Measurements from ENCODE around the gene WIPF3. TPM values are rescaled to one million over a fixed set of nuclear protein-coding genes. Genes with fewer than 3 reads are reported as not detected.

WIPF3 gene
- total RNA-seq, 1 experiment from 2014 or later = not detected

DNA sequence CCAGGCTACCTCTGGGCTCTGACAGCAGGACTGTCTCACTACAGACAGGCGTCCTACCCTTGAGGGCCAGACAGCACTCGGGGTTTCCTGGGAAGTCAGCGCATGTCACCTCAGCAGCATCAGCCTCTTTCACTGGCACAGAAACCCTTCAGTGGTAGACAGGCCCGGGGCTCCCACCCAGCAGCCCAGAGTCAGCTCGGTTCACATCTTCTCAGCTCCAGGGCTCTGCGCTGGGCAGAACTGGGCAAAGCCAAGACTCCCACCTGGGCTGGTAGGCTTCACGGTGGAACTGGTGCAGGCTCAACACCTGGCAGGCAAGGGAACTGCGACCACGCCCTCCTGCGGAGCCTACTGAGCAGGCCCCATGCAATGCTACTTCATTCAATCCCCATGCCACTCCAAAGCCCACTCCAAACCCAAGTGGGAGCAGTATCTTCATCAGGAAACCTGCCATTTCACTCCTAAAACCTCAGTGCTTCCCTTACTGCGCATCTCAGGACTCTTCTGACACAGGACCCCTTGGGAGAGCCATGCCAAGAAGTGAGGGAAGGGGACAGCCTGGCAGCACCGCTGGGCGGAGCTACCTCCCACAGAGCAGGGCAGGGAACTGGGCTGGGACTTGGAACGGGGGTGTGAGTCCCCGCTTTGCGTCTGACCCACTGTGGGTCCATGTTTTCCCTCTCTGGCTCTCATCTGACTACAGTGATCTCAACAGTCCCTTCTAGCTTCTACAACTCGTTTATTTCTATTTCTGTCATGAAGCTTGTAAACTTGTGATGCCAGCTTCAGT is 122.9 kb downstream of the WIPF3 start:
- CTCF ChIA-PET = interaction anchor here (0.6 to 4.3 kb wide), 4 partner anchors 8 to 740 kb away, joined by 3 to 34 read pairs (median 3); no protein-coding TSS in a partner anchor
- Mint-ChIP-seq H3K27me3 (ENCODE audit: insufficient read depth, unreplicated experiment) (no peaks in the 10 kb centered on the region), H3K9me3 (ENCODE audit: unreplicated experiment) (no peaks in the 10 kb centered on the region), H3K36me3 (ENCODE audit: insufficient read depth, unreplicated experiment) (peaks cover 15% of the 10 kb centered on the region), H3K27ac (ENCODE audit: low read depth, unreplicated experiment) (no peak overlapping the region), H3K4me1 (ENCODE audit: insufficient read depth, unreplicated experiment) (peaks cover 5% of the 10 kb centered on the region), H3K4me3 (ENCODE audit: unreplicated experiment) (no peak overlapping the region)
- TF ChIP-seq, protein P1, sequence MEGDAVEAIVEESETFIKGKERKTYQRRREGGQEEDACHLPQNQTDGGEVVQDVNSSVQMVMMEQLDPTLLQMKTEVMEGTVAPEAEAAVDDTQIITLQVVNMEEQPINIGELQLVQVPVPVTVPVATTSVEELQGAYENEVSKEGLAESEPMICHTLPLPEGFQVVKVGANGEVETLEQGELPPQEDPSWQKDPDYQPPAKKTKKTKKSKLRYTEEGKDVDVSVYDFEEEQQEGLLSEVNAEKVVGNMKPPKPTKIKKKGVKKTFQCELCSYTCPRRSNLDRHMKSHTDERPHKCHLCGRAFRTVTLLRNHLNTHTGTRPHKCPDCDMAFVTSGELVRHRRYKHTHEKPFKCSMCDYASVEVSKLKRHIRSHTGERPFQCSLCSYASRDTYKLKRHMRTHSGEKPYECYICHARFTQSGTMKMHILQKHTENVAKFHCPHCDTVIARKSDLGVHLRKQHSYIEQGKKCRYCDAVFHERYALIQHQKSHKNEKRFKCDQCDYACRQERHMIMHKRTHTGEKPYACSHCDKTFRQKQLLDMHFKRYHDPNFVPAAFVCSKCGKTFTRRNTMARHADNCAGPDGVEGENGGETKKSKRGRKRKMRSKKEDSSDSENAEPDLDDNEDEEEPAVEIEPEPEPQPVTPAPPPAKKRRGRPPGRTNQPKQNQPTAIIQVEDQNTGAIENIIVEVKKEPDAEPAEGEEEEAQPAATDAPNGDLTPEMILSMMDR (IDR thresholded peaks at IDR 0.05; ENCODE audit: unreplicated experiment) = no peak
- BruUV-seq (replicated peaks) = no TSS peak
- intact Hi-C loops (cut with micrococcal nuclease) = no loop called here
- POLR2A ChIA-PET = interaction anchor here (0.6 to 0.9 kb wide), 2 partner anchors 8 to 343 kb away, joined by 3 to 5 read pairs; no protein-coding TSS in a partner anchor
- DNase-seq (ENCODE audit: unreplicated experiment) = no peak

DNA sequence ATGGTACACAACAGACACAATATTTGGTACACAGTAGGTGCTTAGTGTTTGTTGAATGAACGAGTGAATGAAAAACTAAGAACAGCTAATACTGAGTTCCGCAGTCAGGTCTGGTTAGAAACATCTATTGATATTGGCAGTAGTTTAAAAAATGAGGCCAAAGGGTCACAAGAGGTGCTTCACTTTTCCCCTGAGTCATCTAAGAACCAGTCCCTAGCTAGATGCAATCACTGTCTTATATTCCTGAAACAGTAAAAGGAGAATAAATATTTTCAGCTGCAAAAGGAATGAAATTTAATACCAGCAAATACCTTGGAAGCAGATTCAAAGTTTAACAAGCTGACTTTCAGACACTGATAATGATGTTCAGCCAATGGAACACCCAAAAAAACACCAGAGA is 128.8 kb downstream of the WIPF3 start:
- no TSS peak for BruUV-seq (replicated peaks)
- intact Hi-C loops (cut with micrococcal nuclease) = no loop called here
- Mint-ChIP-seq H3K4me1 (ENCODE audit: insufficient read depth, unreplicated experiment) (peaks cover 5% of the 10 kb centered on the region), H3K9me3 (ENCODE audit: unreplicated experiment) (no peaks in the 10 kb centered on the region), H3K27ac (ENCODE audit: low read depth, unreplicated experiment) (no peak overlapping the region), H3K36me3 (ENCODE audit: insufficient read depth, unreplicated experiment) (peaks cover 23% of the 10 kb centered on the region), H3K27me3 (ENCODE audit: insufficient read depth, unreplicated experiment) (no peaks in the 10 kb centered on the region), H3K4me3 (ENCODE audit: unreplicated experiment) (no peak overlapping the region)
- TF ChIP-seq, protein P1 (IDR thresholded peaks at IDR 0.05; ENCODE audit: unreplicated experiment) = no peak
- peak; percentile 15 for DNase-seq (ENCODE audit: unreplicated experiment)
- CTCF ChIA-PET = interaction anchor here (0.7 to 2.5 kb wide), 2 partner anchors 14 to 245 kb away, joined by 3 to 13 read pairs; no protein-coding TSS in a partner anchor
- POLR2A ChIA-PET = no interaction called here

DNA sequence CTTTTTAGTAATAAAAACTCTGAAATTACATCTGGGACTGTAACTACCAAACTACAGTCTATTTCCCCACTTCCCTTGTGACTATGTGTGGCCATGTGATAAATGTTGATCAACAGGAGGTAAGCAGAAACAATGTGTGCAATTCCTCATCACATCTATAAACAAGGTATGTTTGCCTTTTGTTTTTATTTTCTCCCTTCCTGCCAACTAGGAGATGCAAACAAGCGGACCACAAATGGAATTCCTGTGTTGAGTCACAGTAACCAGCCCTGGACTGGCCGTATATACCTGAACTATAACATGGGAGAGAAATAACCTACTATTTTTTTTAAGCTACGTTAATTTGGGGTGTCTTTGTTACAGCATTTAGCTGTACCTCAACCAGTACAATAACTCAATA is 130.8 kb downstream of the WIPF3 start:
- Mint-ChIP-seq H3K27ac (ENCODE audit: low read depth, unreplicated experiment) (no peak overlapping the region), H3K9me3 (ENCODE audit: unreplicated experiment) (no peaks in the 10 kb centered on the region), H3K27me3 (ENCODE audit: insufficient read depth, unreplicated experiment) (no peaks in the 10 kb centered on the region), H3K36me3 (ENCODE audit: insufficient read depth, unreplicated experiment) (peaks cover 31% of the 10 kb centered on the region), H3K4me1 (ENCODE audit: insufficient read depth, unreplicated experiment) (peaks cover under 1% of the 10 kb centered on the region), H3K4me3 (ENCODE audit: unreplicated experiment) (no peak overlapping the region)
- ChIA-PET POLR2A (no interaction called here), CTCF (interaction anchor here (0.6 to 1.8 kb wide), 2 partner anchors 16 to 32 kb away, joined by 3 to 4 read pairs; no protein-coding TSS in a partner anchor)
- BruUV-seq (replicated peaks) = no TSS peak
- no peak for DNase-seq (ENCODE audit: unreplicated experiment)
- TF ChIP-seq, protein P1 (IDR thresholded peaks at IDR 0.05; ENCODE audit: unreplicated experiment) = no peak
- intact Hi-C loops (cut with micrococcal nuclease) = no loop called here

DNA sequence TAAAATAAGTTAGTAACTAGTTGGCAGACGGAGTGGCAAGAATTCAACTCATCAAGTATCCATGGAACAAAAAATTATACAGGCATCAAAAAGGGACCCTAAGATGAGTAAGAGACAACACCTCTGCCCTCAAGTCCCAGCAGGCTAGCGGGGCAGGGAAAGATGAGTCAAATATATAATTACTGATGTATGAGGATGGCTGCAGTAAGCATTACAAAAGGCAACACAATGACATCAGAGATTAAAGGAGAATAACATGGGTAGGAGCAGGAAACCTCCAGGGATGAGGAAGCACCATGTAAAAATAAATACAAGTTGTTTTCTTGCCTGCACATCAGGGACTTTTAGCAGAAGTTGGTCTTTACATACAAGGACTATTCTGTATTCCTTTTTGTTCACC is 133.9 kb downstream of the WIPF3 start:
- no peak for DNase-seq (ENCODE audit: unreplicated experiment)
- BruUV-seq (replicated peaks) = no TSS peak
- Mint-ChIP-seq H3K4me3 (ENCODE audit: unreplicated experiment) (no peak overlapping the region), H3K27me3 (ENCODE audit: insufficient read depth, unreplicated experiment) (no peaks in the 10 kb centered on the region), H3K4me1 (ENCODE audit: insufficient read depth, unreplicated experiment) (no peaks in the 10 kb centered on the region), H3K9me3 (ENCODE audit: unreplicated experiment) (no peaks in the 10 kb centered on the region), H3K27ac (ENCODE audit: low read depth, unreplicated experiment) (no peak overlapping the region), H3K36me3 (ENCODE audit: insufficient read depth, unreplicated experiment) (peaks cover 33% of the 10 kb centered on the region)
- TF ChIP-seq, protein P1 (IDR thresholded peaks at IDR 0.05; ENCODE audit: unreplicated experiment) = no peak
- ChIA-PET CTCF (interaction anchor here (0.6 to 2.1 kb wide), 3 partner anchors 19 to 135 kb away, joined by 3 to 6 read pairs (median 3); no protein-coding TSS in a partner anchor), POLR2A (interaction anchor here (0.6 kb wide), 1 partner anchor 23 kb away, joined by 4 read pairs; no protein-coding TSS in a partner anchor)
- intact Hi-C loops (cut with micrococcal nuclease) = no loop called here

All from MCF 10A (cell line).